ENCODE measurements around the gene PBXIP1.
"Not testable (repeated sequence)": the region's sequence is repeated elsewhere in the genome, so short reads cannot be mapped to it uniquely, and the experiment has no call there.

PBXIP1 gene, protein sequence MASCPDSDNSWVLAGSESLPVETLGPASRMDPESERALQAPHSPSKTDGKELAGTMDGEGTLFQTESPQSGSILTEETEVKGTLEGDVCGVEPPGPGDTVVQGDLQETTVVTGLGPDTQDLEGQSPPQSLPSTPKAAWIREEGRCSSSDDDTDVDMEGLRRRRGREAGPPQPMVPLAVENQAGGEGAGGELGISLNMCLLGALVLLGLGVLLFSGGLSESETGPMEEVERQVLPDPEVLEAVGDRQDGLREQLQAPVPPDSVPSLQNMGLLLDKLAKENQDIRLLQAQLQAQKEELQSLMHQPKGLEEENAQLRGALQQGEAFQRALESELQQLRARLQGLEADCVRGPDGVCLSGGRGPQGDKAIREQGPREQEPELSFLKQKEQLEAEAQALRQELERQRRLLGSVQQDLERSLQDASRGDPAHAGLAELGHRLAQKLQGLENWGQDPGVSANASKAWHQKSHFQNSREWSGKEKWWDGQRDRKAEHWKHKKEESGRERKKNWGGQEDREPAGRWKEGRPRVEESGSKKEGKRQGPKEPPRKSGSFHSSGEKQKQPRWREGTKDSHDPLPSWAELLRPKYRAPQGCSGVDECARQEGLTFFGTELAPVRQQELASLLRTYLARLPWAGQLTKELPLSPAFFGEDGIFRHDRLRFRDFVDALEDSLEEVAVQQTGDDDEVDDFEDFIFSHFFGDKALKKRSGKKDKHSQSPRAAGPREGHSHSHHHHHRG

DNA sequence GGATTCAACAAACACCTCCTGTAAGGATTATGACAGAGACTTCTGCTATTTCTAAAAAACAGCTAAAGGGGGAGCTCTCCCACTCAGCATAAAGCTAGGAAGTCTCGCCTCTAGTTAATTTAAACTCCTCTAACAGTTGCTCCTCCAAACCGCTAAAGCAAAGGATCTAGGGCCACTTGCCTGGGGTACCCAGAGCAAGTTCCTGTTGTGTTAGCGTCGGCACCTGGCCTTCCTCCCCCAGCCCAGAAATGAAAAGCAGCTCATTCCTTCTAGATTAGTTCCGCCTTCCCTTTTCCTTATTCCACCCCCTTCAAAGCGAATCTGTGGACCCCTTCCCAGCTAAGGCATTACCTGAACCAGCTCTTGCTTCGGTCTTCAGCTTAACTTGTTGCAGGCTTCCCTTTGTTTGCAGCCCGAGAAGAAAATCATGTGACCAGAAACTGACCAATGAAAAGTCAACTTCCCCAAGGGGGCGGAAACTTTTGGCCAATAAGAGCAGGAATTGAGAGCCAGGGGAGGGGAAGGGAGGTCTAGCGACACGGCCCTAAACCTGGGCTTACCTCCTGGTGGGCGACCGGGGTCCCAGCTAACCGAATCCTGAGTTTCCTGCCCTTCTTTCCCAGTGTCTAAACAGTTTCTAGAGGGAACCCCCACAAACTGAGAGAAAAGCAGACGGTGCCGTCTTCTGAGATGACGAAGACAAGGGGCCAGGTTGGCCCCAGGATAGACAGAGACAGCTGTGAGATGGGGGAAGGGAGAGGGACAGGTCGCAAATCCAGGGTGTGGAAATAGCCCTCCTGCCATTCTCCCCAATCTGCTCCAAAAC is at the start of gene PBXIP1:
Gene PBXIP1, minus strand, starts transcription at position 382 of the 826 bp plus-strand sequence. CDS start 2,378 bp downstream, outside the sequence.
- DNase-seq = peak; percentile 67

DNA sequence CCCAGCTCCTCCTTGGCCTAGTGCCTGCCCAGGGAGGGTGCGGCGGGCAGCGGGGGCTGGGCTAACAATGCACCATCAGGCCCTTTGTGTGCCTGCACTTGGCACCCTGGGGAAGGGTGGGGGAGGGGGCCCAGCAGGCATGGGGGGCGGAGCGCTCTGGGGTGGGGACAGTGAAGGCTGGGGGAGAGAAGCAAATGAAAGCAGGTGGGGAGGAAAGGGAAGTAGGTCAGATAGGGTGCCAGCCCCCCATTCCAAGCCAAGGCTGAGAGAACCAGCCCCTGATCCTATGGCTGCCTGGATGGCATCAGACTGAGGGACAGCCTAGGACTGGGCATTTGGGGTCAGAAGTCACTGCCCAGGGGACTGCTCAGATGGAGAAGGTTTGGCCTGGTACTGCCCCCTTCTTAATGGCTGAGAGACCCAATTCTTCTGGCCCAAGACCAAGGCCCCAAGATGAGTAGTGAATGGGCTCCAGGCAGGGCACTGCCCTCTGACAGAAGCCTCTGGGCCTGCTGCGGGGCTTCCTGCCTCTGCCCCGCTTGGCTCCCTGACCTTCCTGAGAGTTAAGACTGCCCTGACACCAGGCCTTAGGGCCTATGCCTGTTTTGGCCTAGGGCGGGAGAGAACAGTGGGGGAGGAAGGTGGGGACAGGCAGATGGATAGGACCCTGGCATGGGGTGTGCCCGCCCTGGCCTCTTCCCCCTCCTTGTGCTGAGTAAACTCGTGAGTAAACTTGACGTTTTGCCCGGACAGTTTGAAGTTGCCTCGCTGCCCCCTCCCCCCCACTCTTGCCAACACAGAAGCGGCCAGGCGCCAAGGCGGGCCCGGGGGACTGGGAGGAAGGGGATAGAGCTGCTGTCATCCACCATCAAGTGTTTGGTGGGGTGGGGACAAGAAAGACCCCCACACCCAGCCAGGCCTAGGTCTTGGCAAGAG is 49.4 kb upstream of the PBXIP1 start:
- no peak for DNase-seq

- DNase-seq = no peak
These were observed 48.6 kb upstream of the PBXIP1 start for GRCh38 chr1:155004352-155005075.

- no peak for DNase-seq
These were observed 48.0 kb upstream of the PBXIP1 start for GRCh38 chr1:155003766-155004351.

GRCh38 chr1:155003227-155003765 is 47.4 kb upstream of the PBXIP1 start:
- DNase-seq = no peak

- DNase-seq = no peak
These were observed 46.7 kb upstream of the PBXIP1 start, which contains the start of gene ZBTB7B for GRCh38 chr1:155002464-155003226. ZBTB7B (plus strand) TSS chr1:155002802; CDS start chr1:155014661, 11,859 bp downstream.

DNA sequence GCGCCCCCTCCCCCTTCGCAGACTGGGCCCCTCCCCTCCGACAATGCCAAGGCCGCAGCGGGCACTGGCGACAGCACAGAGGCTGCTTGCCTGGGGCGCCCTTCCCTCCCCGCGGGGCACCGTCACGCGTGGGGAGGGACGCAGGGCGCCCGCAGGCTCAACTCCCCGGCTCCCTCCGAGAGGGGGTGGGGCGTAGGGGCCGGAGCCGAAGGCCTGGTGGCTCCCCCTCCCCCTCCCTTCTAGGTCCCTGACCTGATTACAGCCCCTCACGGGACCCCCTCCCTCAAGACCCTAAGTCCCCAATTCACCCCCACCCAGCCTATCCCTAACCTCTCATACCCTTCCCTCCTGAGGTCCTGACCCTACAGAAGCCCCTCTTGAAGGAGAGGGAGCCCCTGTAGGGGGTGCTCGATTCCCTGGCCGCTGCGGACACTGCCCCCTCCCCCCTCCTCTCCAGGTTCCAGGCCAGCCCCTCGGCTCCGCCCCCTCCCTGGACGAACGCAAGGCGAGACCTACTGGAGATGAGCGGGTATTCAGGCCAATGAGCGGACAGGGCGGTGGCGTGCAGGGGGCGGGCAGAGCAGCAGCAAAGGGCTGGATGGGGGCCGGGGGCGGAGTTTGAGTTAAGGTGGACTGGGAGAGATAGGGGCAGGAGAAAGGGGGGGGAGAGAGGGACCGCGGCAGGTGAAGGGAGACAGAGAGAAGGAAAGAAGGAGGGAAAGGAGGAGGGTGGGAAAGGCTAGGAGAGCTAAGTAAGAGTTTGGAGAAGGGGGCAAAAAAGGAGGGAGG is 46.0 kb upstream of the PBXIP1 start:
- peak; percentile 94 for DNase-seq

- no peak for DNase-seq
These were observed 45.5 kb upstream of the PBXIP1 start for GRCh38 chr1:155001425-155001674.

DNA sequence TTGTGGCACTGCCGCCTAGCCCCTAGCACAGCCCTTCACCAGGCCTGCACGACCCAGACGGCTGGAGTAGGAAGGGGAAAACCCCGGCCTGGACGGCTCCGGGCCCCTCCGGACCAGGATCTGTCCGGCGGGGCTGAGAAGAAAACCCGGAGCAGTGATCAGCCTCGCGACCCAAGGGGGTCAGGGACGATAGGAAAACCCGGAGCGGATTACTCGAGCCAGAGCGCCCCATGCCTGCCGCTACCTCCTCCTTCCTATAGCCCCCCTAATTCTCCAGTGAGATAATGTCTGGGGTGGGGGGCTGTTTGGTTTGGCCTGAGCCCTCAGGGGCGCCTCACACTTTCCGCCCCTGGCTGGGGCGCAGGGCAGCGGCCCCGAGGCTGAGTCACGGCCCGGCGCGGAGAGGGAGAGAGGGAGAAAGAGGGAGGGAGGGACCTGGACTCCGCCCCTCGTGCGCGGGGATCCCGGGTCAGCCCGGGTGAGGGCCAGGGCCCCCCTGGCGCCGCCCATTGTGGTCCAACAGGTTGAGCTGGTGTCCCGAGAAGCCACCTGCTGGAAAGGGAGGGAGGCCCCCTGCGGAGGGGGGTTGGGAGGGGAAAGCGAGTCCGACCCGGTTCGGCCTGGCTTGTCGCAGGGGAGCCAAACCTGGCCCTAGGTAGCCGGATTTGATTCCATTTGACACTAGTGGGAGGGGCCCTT is 45.0 kb upstream of the PBXIP1 start:
- peak; percentile 69 for DNase-seq

- DNase-seq = no peak
These were observed 44.5 kb upstream of the PBXIP1 start for GRCh38 chr1:155000411-155000725.

- no peak for DNase-seq
These were observed 43.9 kb upstream of the PBXIP1 start for GRCh38 chr1:154999571-155000410.

GRCh38 chr1:154998818-154999570 is 43.1 kb upstream of the PBXIP1 start:
- peak; percentile 58 for DNase-seq

- DNase-seq = no peak
These were observed 42.4 kb upstream of the PBXIP1 start for GRCh38 chr1:154998201-154998780.

GRCh38 chr1:154996966-154997701 is 41.2 kb upstream of the PBXIP1 start:
- no peak for DNase-seq

GRCh38 chr1:154995301-154995983 is 39.5 kb upstream of the PBXIP1 start:
- DNase-seq = not testable (repeated sequence)
